ENCODE results near the gene IDH3B.
"Not testable (repeated sequence)": the region's sequence is repeated elsewhere in the genome, so short reads cannot be mapped to it uniquely, and the experiment has no call there.

The IDH3B gene

DNA sequence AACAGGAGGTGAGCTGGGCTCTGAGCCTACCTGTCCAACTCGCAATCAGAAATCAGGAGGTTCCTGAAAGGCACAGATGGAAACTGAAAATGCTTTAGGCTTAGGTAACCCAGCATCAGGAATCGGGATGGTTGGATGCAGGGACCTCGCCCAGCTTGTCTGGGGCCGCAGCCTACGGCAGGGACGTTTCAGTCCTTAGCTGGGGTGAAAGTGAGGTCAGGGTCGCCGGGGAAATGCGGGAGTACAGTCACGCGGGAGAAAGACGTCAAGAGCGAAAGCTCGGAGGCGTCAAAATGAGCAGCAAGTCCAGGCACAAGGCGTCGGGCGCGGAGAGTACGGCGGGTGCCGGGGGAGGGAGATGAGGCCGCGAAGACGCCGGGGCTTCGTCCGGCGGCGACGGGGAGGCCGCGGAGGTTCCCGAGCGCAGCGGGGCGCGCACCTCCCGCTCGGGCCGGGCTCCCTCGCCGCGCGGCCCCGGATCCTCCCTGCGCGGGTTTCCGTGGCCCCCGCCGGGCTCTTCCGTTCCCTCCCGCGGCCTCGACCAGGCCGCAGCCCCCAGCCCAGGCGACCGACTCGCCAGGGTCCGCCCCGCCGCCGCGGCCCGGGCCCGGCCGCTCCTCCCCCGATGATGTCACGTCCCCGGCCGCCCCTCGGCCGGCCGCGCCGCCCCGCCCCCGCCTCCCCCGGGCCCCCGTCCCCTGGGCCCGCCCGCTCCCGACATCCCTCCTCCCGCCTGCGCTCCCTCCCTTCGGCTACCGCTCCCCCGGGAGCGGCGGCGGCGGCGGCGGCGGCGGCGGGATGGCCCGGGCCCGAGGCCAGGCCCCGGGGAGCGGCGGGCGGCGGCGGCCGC is 28.2 kb upstream of the IDH3B start, which contains the start of gene EBF4:
TSS of gene EBF4 (plus strand) at position 745 of the 850 bp plus-strand sequence. CDS start 866 bp downstream, outside the sequence.
- Histone ChIP-seq H3K9me3 (ENCODE audit: low read depth, low read length) (no peaks in the 10 kb centered on the region), H3K27ac (no peak within 1 kb of the TSS), H3K9ac (ENCODE audit: insufficient read length) (no peak within 1 kb of the TSS), H3K36me3 (ENCODE audit: insufficient read depth, low read length) (no peaks in the 10 kb centered on the region), H3K4me3 (peak within 1 kb of the TSS; percentile 71)
- DNase-seq (ENCODE audit: low read depth, low spot score) = no peak
- TF ChIP-seq POLR2AphosphoS5 (IDR thresholded peaks at IDR 0.05; ENCODE audit: borderline replicate concordance, low read depth, low read length) (no peak), FOXP2 (optimal IDR thresholded peaks at IDR 0.05; ENCODE audit: control extremely low read depth, extremely low read length, insufficient read depth) (no peak), EZH2 (IDR thresholded peaks at IDR 0.05) (no peak)

DNA sequence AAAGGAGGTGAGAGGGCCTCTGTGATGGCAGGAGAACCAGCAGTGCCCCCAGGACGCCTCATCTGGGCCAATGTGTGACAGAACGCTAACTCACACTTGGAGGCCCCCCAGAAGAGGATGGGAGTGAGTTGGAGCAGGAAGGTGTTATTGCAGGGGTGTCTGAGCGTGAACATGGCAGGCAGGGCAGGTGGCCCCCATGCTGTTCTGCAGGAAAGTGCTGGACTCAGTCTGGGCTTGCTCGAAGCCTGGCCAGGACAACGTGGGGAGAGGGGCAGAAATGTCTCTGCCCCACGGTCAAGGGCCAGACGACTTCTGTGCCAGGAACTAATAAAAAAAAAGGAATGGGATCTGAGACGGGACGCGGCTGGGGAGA is 27.6 kb upstream of the IDH3B start:
- H3K4me3 ChIP-seq = no peak overlapping the region
- no peak for DNase-seq (ENCODE audit: low read depth, low spot score)
- no peak overlapping the region for H3K27ac ChIP-seq
- H3K9me3 ChIP-seq (ENCODE audit: low read depth, low read length) = no peaks in the 10 kb centered on the region
- no peak overlapping the region for H3K9ac ChIP-seq (ENCODE audit: insufficient read length)
- TF ChIP-seq POLR2AphosphoS5 (IDR thresholded peaks at IDR 0.05; ENCODE audit: borderline replicate concordance, low read depth, low read length) (no peak), FOXP2 (optimal IDR thresholded peaks at IDR 0.05; ENCODE audit: control extremely low read depth, extremely low read length, insufficient read depth) (no peak), EZH2 (IDR thresholded peaks at IDR 0.05) (no peak)
- H3K36me3 ChIP-seq (ENCODE audit: insufficient read depth, low read length) = no peaks in the 10 kb centered on the region

DNA sequence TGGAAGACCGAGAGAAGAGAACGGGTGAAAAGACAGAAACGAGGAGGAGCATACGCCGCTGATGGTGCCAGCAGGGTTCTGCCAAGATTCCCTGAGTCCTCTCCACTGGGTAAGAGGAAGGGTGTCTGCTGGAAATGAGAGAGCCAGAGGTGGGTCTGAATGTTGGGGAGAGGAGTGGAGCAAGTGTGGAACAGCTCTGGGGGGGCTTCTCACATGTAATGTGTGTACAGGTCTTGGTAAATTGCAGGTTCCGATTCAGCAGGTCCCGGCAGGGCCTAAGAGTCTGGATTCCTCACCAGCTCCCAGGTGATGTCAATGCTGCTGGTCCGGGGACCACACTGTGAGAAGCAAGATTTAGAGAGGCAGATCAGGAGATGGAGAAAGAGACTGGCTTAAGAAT is 27.1 kb upstream of the IDH3B start:
- H3K36me3 ChIP-seq (ENCODE audit: insufficient read depth, low read length) = no peaks in the 10 kb centered on the region
- H3K27ac ChIP-seq = no peak overlapping the region
- H3K9ac ChIP-seq (ENCODE audit: insufficient read length) = no peak overlapping the region
- TF ChIP-seq EZH2 (IDR thresholded peaks at IDR 0.05) (no peak), POLR2AphosphoS5 (IDR thresholded peaks at IDR 0.05; ENCODE audit: borderline replicate concordance, low read depth, low read length) (no peak), FOXP2 (optimal IDR thresholded peaks at IDR 0.05; ENCODE audit: control extremely low read depth, extremely low read length, insufficient read depth) (no peak)
- no peaks in the 10 kb centered on the region for H3K9me3 ChIP-seq (ENCODE audit: low read depth, low read length)
- no peak for DNase-seq (ENCODE audit: low read depth, low spot score)
- no peak overlapping the region for H3K4me3 ChIP-seq

DNA sequence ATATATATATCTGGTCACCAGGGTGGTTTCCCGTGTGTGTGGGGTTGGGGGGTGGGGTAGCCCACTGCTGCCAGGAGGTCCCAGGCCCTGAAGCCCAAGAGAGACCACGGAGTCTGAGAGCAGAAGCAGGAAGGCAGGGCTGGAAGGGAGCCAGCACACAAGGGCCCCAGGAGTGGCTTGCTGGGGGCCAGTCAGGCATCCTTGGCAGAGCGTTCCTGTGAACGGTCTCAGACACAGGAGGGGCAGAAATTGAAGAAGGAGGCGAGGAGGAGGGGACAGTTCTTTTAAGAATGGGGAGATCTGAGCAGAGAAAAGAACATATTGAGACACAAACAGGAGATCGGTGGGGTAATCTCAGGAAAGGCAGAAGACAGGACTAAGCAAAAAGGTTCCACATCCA is 26.7 kb upstream of the IDH3B start:
- DNase-seq (ENCODE audit: low read depth, low spot score) = no peak
- no peaks in the 10 kb centered on the region for H3K9me3 ChIP-seq (ENCODE audit: low read depth, low read length)

DNA sequence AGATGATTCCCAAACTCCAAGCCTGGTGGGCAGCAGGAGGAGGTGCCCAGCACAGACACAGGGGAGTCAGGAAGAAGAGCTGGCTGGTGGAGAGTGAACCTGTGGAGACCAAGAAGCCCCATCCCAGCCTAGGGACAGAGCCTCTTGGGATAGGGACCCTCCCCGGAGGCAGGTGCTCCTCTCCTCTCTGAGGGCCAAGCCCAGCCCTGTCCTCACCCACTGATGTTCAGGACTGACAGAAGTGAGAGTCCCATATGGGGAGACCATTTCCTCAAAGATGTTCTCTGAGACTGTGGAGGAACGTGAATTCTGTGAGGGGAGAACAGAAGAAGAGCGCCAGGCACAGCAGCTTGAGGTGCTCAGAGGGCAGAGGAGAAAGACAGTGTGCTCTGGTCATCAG is 26.2 kb upstream of the IDH3B start:
- no peak for DNase-seq (ENCODE audit: low read depth, low spot score)
- H3K9ac ChIP-seq (ENCODE audit: insufficient read length) = no peak overlapping the region
- H3K36me3 ChIP-seq (ENCODE audit: insufficient read depth, low read length) = no peaks in the 10 kb centered on the region
- H3K4me3 ChIP-seq = no peak overlapping the region
- TF ChIP-seq FOXP2 (optimal IDR thresholded peaks at IDR 0.05; ENCODE audit: control extremely low read depth, extremely low read length, insufficient read depth) = no peak
- TF ChIP-seq POLR2AphosphoS5 (IDR thresholded peaks at IDR 0.05; ENCODE audit: borderline replicate concordance, low read depth, low read length) = no peak
- no peak for TF ChIP-seq EZH2 (IDR thresholded peaks at IDR 0.05)
- H3K9me3 ChIP-seq (ENCODE audit: low read depth, low read length) = no peaks in the 10 kb centered on the region
- H3K27ac ChIP-seq = no peak overlapping the region

More for the DNA sequence above, 26.7 kb upstream of the IDH3B start:
- Histone ChIP-seq H3K4me3 (no peak overlapping the region), H3K27ac (no peak overlapping the region), H3K36me3 (ENCODE audit: insufficient read depth, low read length) (no peaks in the 10 kb centered on the region), H3K9ac (ENCODE audit: insufficient read length) (no peak overlapping the region)
- TF ChIP-seq EZH2 (IDR thresholded peaks at IDR 0.05) = no peak

DNA sequence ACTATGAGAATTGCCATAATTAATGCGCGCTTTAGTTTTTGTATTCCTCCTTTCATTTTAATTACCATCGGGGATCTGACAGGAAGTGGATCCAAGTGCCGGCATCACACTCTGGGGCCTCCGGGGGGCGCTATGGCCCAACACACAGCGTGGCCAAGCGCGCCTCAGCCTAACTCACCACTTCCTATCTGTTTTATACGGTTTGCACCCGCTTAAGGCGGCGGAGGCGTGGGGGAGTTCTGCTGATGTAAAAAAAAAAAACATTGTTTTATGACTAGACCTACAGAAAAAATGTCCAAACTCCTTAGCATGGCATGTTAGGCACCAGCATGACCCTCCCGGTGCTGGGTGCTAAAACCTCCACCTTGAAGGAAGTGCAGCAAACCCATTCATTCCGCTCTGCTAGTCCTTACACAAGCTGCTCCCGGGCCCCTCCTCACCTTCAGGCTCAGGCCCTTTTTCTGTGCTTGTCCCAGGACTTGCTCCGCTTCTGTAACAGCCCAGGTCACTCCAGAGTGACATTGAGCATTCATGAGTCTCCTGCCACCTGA is 24.1 kb upstream of the IDH3B start:
- Histone ChIP-seq H3K4me3 (no peak overlapping the region), H3K36me3 (ENCODE audit: insufficient read depth, low read length) (no peaks in the 10 kb centered on the region), H3K27ac (no peak overlapping the region), H3K9ac (ENCODE audit: insufficient read length) (no peak overlapping the region), H3K9me3 (ENCODE audit: low read depth, low read length) (no peaks in the 10 kb centered on the region)
- no peak for TF ChIP-seq EZH2 (IDR thresholded peaks at IDR 0.05)
- no peak for TF ChIP-seq FOXP2 (optimal IDR thresholded peaks at IDR 0.05; ENCODE audit: control extremely low read depth, extremely low read length, insufficient read depth)
- no peak for TF ChIP-seq POLR2AphosphoS5 (IDR thresholded peaks at IDR 0.05; ENCODE audit: borderline replicate concordance, low read depth, low read length)
- peak; percentile 12 for DNase-seq (ENCODE audit: low read depth, low spot score)

DNA sequence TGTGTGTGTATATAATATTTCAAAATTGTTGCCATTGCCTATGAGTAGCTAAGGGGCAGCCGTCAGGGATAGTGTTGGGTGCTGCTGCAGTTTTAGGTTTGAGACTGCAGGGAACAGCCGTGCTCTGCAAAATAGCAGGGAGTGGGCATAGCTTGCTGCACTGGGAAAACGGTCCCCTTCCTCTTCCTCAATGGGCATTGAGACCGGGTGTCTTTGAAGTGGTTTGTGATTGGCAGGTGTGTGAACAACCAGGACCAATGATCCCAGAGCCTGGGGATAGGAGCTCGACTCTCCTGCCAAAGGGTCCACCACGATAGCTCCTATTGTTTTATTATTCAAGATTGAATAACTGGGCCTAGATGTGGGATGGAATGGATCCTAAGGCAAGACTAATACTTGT is 23.5 kb upstream of the IDH3B start:
- TF ChIP-seq POLR2AphosphoS5 (IDR thresholded peaks at IDR 0.05; ENCODE audit: borderline replicate concordance, low read depth, low read length) = no peak
- Histone ChIP-seq H3K9me3 (ENCODE audit: low read depth, low read length) (no peaks in the 10 kb centered on the region), H3K9ac (ENCODE audit: insufficient read length) (no peak overlapping the region), H3K4me3 (no peak overlapping the region), H3K27ac (no peak overlapping the region), H3K36me3 (ENCODE audit: insufficient read depth, low read length) (no peaks in the 10 kb centered on the region)
- DNase-seq (ENCODE audit: low read depth, low spot score) = no peak

DNA sequence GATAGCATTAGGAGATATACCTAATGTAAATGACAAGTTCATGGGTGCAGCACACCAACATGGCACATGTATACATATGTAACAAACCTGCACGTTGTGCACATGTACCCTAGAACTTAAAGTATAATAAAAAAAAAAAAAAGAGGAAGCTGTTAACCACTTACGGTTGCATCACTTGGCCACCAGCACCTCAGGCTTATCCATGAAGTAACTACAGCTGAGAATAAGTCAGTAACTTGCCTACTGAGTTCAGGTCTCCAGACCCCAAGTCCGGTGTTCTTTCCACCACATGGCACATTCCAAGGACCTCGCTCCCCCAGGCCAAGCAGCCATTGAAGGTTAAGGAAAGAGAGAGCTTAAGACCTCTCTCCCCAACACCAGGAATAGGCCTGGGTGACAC is 20.8 kb upstream of the IDH3B start:
- not testable (repeated sequence) for H3K36me3 ChIP-seq (ENCODE audit: insufficient read depth, low read length); DNase-seq (ENCODE audit: low read depth, low spot score); H3K27ac ChIP-seq; H3K9ac ChIP-seq (ENCODE audit: insufficient read length); H3K4me3 ChIP-seq; H3K9me3 ChIP-seq (ENCODE audit: low read depth, low read length)

DNA sequence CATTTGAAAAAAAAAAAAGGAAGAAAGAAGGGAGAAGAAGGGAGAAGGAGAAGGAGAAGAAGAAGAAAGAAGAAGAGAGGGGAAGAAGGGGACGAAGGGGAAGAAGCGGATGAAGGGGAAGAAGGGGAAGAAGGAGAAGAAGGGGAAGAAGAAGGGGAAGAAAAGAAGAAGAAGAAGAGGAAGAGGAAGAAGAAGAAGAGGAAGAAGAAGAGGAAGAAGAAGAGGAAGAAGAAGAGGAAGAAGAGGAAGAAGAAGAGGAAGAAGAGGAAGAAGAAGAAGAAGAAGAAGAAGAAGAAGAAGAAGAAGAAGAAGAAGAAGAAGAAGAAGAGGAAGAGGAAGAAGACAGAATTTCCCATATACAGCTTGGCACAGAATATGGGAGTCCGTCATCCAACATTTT is 18.0 kb upstream of the IDH3B start:
- not testable (repeated sequence) for H3K27ac ChIP-seq; H3K4me3 ChIP-seq; H3K9me3 ChIP-seq (ENCODE audit: low read depth, low read length); H3K9ac ChIP-seq (ENCODE audit: insufficient read length); H3K36me3 ChIP-seq (ENCODE audit: insufficient read depth, low read length); DNase-seq (ENCODE audit: low read depth, low spot score)
